Astrocyte (in vitro differentiated cells and primary cell): ENCODE measurements around the gene RHBDL1. TPM values are rescaled to one million over a fixed set of nuclear protein-coding genes. Genes with fewer than 3 reads are reported as not detected.

Experiments used
- DNase-seq: peaks from one replicate; pipeline ENCODE4 v3.0.0-alpha.2; 2010; ENCODE audit warnings: low read depth
- FAIRE-seq: peaks from 2 replicates; lab custom pipeline; 2011; peaks lifted over from hg19 to GRCh38; lab: Jason Lieb, UNC
- H2AFZ ChIP-seq: 2 replicates; pipeline ENCODE4 v1.6.0; 2012; ENCODE audit warnings: low read depth, low read length, inconsistent platforms
- H3K27ac ChIP-seq: 2 replicates; pipeline ENCODE4 v1.5.1; 2011; ENCODE audit warnings: low read depth, low read length, inconsistent platforms
- H3K27me3 ChIP-seq: 2 replicates; pipeline ENCODE4 v1.6.0; 2011; ENCODE audit warnings: low read length, inconsistent platforms; ENCODE audit not compliant: insufficient read depth
- H3K36me3 ChIP-seq: 2 replicates; pipeline ENCODE4 v1.5.1; 2011; ENCODE audit warnings: low read length, inconsistent platforms; ENCODE audit not compliant: insufficient read depth
- H3K4me1 ChIP-seq: 2 replicates; pipeline ENCODE4 v1.5.1; 2011; ENCODE audit warnings: low read length, inconsistent platforms; ENCODE audit not compliant: insufficient read depth
- H3K4me2 ChIP-seq: 2 replicates; pipeline ENCODE4 v1.6.0; 2012; ENCODE audit warnings: low read length, inconsistent platforms
- H3K4me3 ChIP-seq: 2 replicates; pipeline ENCODE4 v1.5.1; 2011; ENCODE audit warnings: low read depth, mild to moderate bottlenecking, low read length, inconsistent platforms; ENCODE audit not compliant: insufficient read depth
- H3K79me2 ChIP-seq: 2 replicates; pipeline ENCODE4 v1.6.0; 2012; ENCODE audit warnings: mild to moderate bottlenecking, low read length, inconsistent platforms; ENCODE audit not compliant: insufficient read depth
- H3K9ac ChIP-seq: 2 replicates; pipeline ENCODE4 v1.6.0; 2012; ENCODE audit warnings: mild to moderate bottlenecking, low read length, inconsistent platforms
- H3K9me3 ChIP-seq: 2 replicates; pipeline ENCODE4 v1.5.1; 2012; ENCODE audit warnings: low read depth, mild to moderate bottlenecking, low read length, inconsistent platforms; ENCODE audit not compliant: insufficient read depth
- H4K20me1 ChIP-seq: 2 replicates; pipeline ENCODE4 v1.6.0; 2012; ENCODE audit warnings: low read length, inconsistent platforms; ENCODE audit not compliant: insufficient read depth
- H3K27ac Mint-ChIP-seq: one replicate; pipeline ENCODE4 v1.8.0; 2021; ENCODE audit warnings: mild to moderate bottlenecking, mixed read lengths; ENCODE audit not compliant: unreplicated experiment
- H3K27me3 Mint-ChIP-seq: one replicate; pipeline ENCODE4 v1.8.0; 2021; ENCODE audit warnings: low read depth, mixed read lengths; ENCODE audit not compliant: unreplicated experiment
- H3K36me3 Mint-ChIP-seq: one replicate; pipeline ENCODE4 v1.8.0; 2021; ENCODE audit warnings: low read depth, mixed read lengths; ENCODE audit not compliant: unreplicated experiment
- H3K4me1 Mint-ChIP-seq: one replicate; pipeline ENCODE4 v1.8.0; 2021; ENCODE audit warnings: low read depth, mixed read lengths; ENCODE audit not compliant: unreplicated experiment
- H3K4me3 Mint-ChIP-seq: one replicate; pipeline ENCODE4 v1.8.0; 2021; ENCODE audit warnings: mild to moderate bottlenecking, moderate library complexity, mixed read lengths; ENCODE audit not compliant: unreplicated experiment
- H3K9me3 Mint-ChIP-seq: one replicate; pipeline ENCODE4 v1.8.0; 2021; ENCODE audit warnings: mild to moderate bottlenecking, mixed read lengths; ENCODE audit not compliant: unreplicated experiment
- EZH2 ChIP-seq: IDR thresholded peaks from 2 replicates; pipeline ENCODE4 v1.6.1; 2012; ENCODE audit warnings: mild to moderate bottlenecking, low read length, inconsistent platforms; ENCODE audit not compliant: insufficient read depth
- total RNA-seq: library from RNA; stranded (reverse); gene quantifications from 2 replicates; pipeline ENCODE4 v1.2.1, GENCODE V29; 2021
- TF ChIP-seq, protein P1 (sequence below): IDR thresholded peaks from 2 replicates; pipeline ENCODE4 v1.5.1; 2011; ENCODE audit warnings: low read depth, mild to moderate bottlenecking, inconsistent platforms, low read length, moderate library complexity; ENCODE audit not compliant: insufficient read depth

Gene RHBDL1
- total RNA-seq, 1 donor from 2014 or later = 4.9 TPM

DNA sequence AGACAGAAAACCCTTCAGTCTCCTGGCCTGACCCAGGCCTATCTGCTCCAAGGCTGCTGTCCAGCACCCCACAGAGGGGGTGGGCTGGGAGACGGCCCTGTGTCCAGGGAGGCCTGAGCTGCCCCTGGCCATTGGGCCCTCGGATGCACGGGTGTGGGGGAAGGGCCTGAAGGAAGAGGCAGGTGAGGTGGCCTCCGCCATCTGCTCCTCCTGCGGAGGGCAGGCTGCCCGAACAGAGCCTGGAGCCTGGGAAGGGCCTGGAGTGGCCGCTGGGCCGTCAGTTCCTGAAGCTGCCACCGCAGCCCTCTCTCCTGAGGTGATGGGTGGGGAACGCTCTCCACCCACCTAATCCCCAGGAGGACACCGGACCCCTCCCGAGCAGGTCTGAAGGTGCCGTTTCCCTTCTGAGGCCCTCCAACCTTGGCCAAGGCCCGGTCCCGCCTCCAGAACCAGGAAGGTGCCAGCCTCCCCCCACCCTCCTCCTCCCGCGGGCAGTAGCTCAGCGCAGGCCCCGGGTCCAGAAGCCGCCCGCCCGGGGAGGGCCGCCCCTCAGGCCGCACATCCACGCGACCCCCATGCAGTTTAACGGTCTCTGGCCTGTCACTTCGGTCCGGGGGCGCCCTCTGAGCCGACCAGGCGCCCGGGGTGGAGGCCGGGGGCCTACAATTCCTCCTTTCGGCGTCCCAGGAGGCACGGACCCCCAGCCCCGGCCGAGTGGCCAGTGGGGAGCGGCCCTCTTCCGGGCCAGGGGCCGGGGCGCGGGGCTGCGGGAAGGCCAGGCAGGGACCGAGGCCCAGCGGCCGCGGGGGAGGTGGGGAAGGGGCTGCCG is 29.3 kb downstream of the RHBDL1 start:
- peaks cover 34% of the 10 kb centered on the region for H4K20me1 ChIP-seq
- H3K27ac Mint-ChIP-seq = no peak overlapping the region
- peak overlapping the region; percentile 36 for H3K4me2 ChIP-seq
- DNase-seq (no peak), FAIRE-seq (no peak)
- H3K4me1 ChIP-seq = peaks cover 9% of the 10 kb centered on the region
- H3K4me1 Mint-ChIP-seq = peaks cover 1% of the 10 kb centered on the region
- no peak overlapping the region for H3K4me3 ChIP-seq
- H3K9me3 Mint-ChIP-seq = peaks cover 5% of the 10 kb centered on the region
- H3K4me3 Mint-ChIP-seq = peak overlapping the region; percentile 20
- peak; percentile 26 for TF ChIP-seq EZH2
- TF ChIP-seq, protein P1, sequence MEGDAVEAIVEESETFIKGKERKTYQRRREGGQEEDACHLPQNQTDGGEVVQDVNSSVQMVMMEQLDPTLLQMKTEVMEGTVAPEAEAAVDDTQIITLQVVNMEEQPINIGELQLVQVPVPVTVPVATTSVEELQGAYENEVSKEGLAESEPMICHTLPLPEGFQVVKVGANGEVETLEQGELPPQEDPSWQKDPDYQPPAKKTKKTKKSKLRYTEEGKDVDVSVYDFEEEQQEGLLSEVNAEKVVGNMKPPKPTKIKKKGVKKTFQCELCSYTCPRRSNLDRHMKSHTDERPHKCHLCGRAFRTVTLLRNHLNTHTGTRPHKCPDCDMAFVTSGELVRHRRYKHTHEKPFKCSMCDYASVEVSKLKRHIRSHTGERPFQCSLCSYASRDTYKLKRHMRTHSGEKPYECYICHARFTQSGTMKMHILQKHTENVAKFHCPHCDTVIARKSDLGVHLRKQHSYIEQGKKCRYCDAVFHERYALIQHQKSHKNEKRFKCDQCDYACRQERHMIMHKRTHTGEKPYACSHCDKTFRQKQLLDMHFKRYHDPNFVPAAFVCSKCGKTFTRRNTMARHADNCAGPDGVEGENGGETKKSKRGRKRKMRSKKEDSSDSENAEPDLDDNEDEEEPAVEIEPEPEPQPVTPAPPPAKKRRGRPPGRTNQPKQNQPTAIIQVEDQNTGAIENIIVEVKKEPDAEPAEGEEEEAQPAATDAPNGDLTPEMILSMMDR = no peak
- no peak overlapping the region for H3K27ac ChIP-seq
- peaks cover 46% of the 10 kb centered on the region for H3K27me3 Mint-ChIP-seq
- H3K36me3 ChIP-seq = no peaks in the 10 kb centered on the region
- H3K9me3 ChIP-seq = no peaks in the 10 kb centered on the region
- no peak overlapping the region for H2AFZ ChIP-seq
- H3K9ac ChIP-seq = no peak overlapping the region
- H3K79me2 ChIP-seq = no peaks in the 10 kb centered on the region
- no peaks in the 10 kb centered on the region for H3K36me3 Mint-ChIP-seq
- peaks cover 43% of the 10 kb centered on the region for H3K27me3 ChIP-seq

DNA sequence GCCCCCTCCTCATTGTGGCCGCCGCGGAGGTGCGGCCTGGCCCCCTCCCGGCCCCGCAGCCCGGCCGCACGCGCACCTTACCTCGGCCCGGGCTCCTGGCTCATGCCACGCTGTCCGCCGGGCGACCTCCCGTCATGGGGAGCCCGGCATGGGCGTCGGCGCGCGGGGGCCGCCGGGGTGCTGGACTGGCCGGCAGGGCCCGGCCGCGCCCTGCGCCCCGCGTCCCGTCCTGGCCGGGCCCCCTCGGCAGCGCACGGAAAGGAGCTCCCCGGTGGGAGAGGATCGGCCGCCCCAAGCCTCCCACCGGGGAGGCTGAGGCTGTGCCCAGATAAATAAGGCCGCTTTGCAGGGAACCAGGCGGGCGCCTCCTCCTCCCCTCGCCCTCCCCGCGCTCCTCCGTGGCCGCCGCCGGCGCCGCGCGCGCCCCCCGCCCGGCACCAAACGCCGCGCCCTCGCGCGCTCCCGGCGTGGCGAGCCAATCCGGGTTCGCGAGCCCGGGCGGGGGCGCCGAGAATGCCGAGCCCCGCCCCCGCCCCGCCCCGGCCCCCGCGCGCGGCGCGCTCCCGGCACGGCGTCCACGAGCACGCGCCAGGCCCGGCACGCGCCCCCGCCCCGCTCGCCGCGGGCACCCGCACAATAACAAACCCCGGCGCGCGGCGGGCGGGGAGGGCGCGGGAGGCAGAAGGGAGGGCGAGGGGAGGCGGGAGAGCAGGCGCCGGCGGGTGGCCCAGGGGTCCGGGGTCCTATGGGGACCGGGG is 30.1 kb downstream of the RHBDL1 start, which contains the start of gene FBXL16:
TSS of gene FBXL16 (minus strand) at position 371 of the 758 bp plus-strand sequence. CDS start 8,396 bp downstream, outside the sequence.
- peaks cover 1% of the 10 kb centered on the region for H3K4me1 Mint-ChIP-seq
- TF ChIP-seq EZH2 = no peak
- TF ChIP-seq, protein P1 = no peak
- H3K27me3 ChIP-seq = peaks cover 43% of the 10 kb centered on the region
- peaks cover 5% of the 10 kb centered on the region for H3K9me3 Mint-ChIP-seq
- H3K4me2 ChIP-seq = peak within 1 kb of the TSS; percentile 67
- no peak within 1 kb of the TSS for H3K4me3 ChIP-seq
- H3K79me2 ChIP-seq = no peaks in the 10 kb centered on the region
- H3K27me3 Mint-ChIP-seq = peaks cover 46% of the 10 kb centered on the region
- H3K36me3 ChIP-seq = no peaks in the 10 kb centered on the region
- H3K4me3 Mint-ChIP-seq = peak within 1 kb of the TSS; percentile 45
- FAIRE-seq (no peak), DNase-seq (no peak)
- no peaks in the 10 kb centered on the region for H3K36me3 Mint-ChIP-seq
- no peak within 1 kb of the TSS for H3K9ac ChIP-seq
- no peak within 1 kb of the TSS for H3K27ac Mint-ChIP-seq
- no peaks in the 10 kb centered on the region for H3K9me3 ChIP-seq
- H2AFZ ChIP-seq = no peak within 1 kb of the TSS
- H3K27ac ChIP-seq = no peak within 1 kb of the TSS
- H4K20me1 ChIP-seq = peaks cover 34% of the 10 kb centered on the region
- H3K4me1 ChIP-seq = peaks cover 17% of the 10 kb centered on the region
